Sciatic nerve (tissue), 2 donors: ENCODE data around the gene SIGLEC5. TPM values are rescaled to one million over a fixed set of nuclear protein-coding genes. Genes with fewer than 3 reads are reported as not detected.

Experiments used
- ATAC-seq: fragments of 200-7000 bp; cut with Tn5 transposase; one replicate; pipeline ENCODE4 v1.9.1; 2020; ENCODE audit warnings: mild to moderate bottlenecking, moderate library complexity
- DNase-seq: peaks from one replicate; pipeline ENCODE4 v3.0.0-alpha.2; 2020; ENCODE audit warnings: low spot score
- intact Hi-C: fragments of 100-400 bp; cut with DNase I; formaldehyde crosslinking; loops from one replicate; pipeline ENCODE4 v1.14.2; 2022
- total RNA-seq: library from RNA; stranded (reverse); fragmentation: NEBNext Ultra II Directional; extraction: Animal tissue kit (Norgen Biotek cat#: 25700); gene quantifications from one replicate; pipeline ENCODE4 v1.2.1, GENCODE V29; 2021
- donor health status: DM: no; HTN: no; CAD: no.
- donor health status: DM: no; HTN: no; CAD: no.

The SIGLEC5 gene
- total RNA-seq, 1 donor from 2014 or later: not detected

DNA sequence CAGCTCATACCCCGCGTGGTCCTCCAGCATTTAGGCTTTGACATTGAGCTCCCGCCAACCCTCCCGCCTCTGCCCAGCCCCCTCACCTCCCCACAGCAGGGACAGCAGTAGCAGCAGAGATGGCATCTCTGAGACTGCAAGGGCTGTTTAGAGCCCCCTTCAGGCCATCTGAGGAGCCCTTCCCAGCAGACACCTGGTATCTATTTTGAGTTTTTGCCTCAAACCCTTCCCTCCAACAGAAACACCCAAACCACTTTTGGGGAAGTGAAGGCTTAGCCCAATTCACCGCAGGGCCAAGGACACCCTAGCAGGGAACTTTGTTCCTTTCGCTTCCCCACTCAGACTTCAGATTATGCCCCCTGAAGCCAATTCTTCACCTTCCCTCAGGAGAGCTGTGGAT, 65.4 kb downstream of the SIGLEC5 start:
- intact Hi-C loops: no loop called here
- no peak for ATAC-seq

More for the DNA sequence above, 65.4 kb downstream of the SIGLEC5 start:
- no peak for DNase-seq

Other genes with a start within 250 kb of the SIGLEC5 start
- gene LIM2, start 242.4 kb downstream of the SIGLEC5 start, total RNA-seq: not detected
- gene C19orf84, start 239.8 kb downstream of the SIGLEC5 start, total RNA-seq: not detected
- gene SIGLEC10, start 212.8 kb downstream of the SIGLEC5 start, total RNA-seq: 3.2 TPM
- 0.49 TPM for gene SIGLEC8, start 171.9 kb downstream of the SIGLEC5 start, total RNA-seq
- not detected for gene CEACAM18, start 151.9 kb downstream of the SIGLEC5 start, total RNA-seq
- gene SIGLEC12, start 128.6 kb downstream of the SIGLEC5 start, total RNA-seq: not detected
- gene SIGLEC6, start 98.7 kb downstream of the SIGLEC5 start, total RNA-seq: 2.4 TPM
- 17.9 TPM for gene ZNF175, start 59.1 kb downstream of the SIGLEC5 start, total RNA-seq
- 4.1 TPM for gene SIGLEC14, start 16.4 kb upstream of the SIGLEC5 start, total RNA-seq
- gene SPACA6, start 62.9 kb upstream of the SIGLEC5 start, total RNA-seq: 47.7 TPM
- gene HAS1, start 93.6 kb upstream of the SIGLEC5 start, total RNA-seq: 0.58 TPM
- gene FPR1, start 121.5 kb upstream of the SIGLEC5 start, total RNA-seq: 15.5 TPM
- 2.4 TPM for gene FPR2, start 130.8 kb upstream of the SIGLEC5 start, total RNA-seq
- gene FPR3, start 164.8 kb upstream of the SIGLEC5 start, total RNA-seq: 8.8 TPM